ENCODE measurements around the gene ZNF609. TPM values are rescaled to one million over a fixed set of nuclear protein-coding genes. Genes with fewer than 3 reads are reported as not detected.

The ZNF609 gene
- total RNA-seq, 1 donor from 2014 or later, result 28.6 TPM

DNA sequence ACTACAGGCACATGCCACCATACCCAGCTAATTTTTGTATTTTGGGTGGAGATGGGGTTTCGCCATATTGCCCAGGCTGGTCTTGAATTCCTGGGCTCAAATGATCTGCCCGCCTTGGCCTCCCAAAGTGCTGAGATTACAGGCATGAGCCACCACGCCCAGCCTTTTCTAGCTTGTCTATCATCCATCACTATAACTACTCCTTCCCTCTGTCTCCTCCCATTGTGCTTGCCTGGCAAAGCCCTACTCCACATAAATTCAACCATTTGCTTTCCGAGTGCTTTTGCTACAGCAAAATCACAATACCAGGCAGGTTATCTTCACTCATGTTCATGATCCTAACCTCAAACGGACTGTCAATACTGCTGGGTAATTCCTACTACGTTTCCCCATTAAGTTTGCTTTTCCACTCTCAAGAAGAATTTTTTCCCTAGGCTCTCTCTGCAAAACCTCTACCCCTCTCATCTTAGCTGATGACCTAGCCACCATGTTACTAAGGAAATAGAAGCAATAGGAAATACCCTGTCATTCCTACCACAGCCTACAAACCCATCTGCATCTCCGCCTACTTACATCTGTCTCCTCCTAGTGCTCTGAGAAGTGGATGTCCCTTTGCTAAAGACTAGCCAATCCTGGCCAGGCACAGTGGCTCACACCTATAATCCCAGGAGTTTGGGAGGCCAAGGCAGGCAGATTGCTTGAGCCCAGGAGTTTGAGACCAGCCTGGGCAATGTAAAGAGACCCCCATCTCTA is 250.5 kb downstream of the ZNF609 start:
- ChIA-PET POLR2A (interaction anchor here (0.7 kb wide), 1 partner anchor 460 kb away, joined by 7 read pairs; no protein-coding TSS in a partner anchor), CTCF (interaction anchor here (1.8 kb wide), 1 partner anchor 17 kb away, joined by 7 read pairs; no protein-coding TSS in a partner anchor)
- ATAC-seq (ENCODE audit: low read depth) (no peak), DNase-seq (no peak)
- Mint-ChIP-seq H3K4me1 (no peaks in the 10 kb centered on the region), H3K27me3 (peaks cover 2% of the 10 kb centered on the region), H3K9me3 (no peaks in the 10 kb centered on the region), H3K36me3 (ENCODE audit: low read depth) (no peaks in the 10 kb centered on the region), H3K27ac (no peak overlapping the region), H3K4me3 (no peak overlapping the region)
- intact Hi-C loops (cut with micrococcal nuclease), result no loop called here
- TF ChIP-seq CTCF (IDR thresholded peaks at IDR 0.05), result no peak

DNA sequence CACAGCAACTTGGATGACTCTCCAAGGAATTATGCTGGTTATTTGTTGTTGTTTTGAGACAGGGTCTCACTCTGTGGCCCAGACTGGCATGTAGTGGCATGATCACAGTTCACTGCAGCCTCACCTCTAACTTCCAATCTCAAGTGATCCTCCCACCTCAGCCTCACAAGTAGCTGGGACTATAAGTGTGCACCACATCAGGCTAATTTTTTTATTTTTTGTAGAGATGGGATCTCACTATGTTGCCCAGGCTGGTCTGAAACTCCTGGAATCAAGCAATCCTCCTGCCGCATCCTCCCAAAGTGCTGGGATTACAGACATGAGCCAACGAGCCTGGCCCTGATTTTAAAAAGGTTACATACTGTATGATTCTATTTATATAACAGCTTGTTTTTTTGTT is 252.0 kb downstream of the ZNF609 start:
- Mint-ChIP-seq H3K4me1 (no peaks in the 10 kb centered on the region), H3K36me3 (ENCODE audit: low read depth) (no peaks in the 10 kb centered on the region), H3K27me3 (peaks cover 2% of the 10 kb centered on the region), H3K9me3 (no peaks in the 10 kb centered on the region), H3K4me3 (no peak overlapping the region), H3K27ac (no peak overlapping the region)
- POLR2A ChIA-PET, result interaction anchor here (0.7 kb wide), 1 partner anchor 113 kb away, joined by 13 read pairs; the partner anchor contains the start of gene PIF1
- intact Hi-C loops (cut with micrococcal nuclease), result no loop called here
- CTCF ChIA-PET, result interaction anchor here (0.7 to 1.9 kb wide), 2 partner anchors 16 to 98 kb away, joined by 4 to 5 read pairs; no protein-coding TSS in a partner anchor
- ATAC-seq (ENCODE audit: low read depth) (no peak), DNase-seq (no peak)
- no peak for TF ChIP-seq CTCF (IDR thresholded peaks at IDR 0.05)

DNA sequence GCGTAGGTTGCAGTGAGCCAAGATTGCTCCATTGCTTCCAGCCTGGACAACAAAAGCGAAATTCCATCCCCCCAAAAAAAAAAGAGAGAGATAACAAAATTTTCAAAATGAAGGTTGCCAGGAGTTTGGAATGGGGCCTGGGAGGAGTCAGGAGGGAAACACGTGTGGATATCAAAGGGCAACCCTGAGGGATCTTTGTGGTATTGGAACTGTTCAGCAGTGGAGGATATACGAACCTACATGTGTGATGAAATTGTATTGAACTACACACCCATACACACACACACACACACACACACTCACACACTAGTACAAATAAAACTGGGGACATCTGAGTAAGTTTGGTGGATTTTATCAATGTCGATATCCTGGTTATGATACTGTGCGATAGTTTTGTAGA is 253.2 kb downstream of the ZNF609 start:
- no peak for DNase-seq
- intact Hi-C loops (cut with micrococcal nuclease), result no loop called here
- H3K4me1 Mint-ChIP-seq, result no peaks in the 10 kb centered on the region
- H3K27ac Mint-ChIP-seq, result no peak overlapping the region
- peaks cover 2% of the 10 kb centered on the region for H3K27me3 Mint-ChIP-seq
- no peaks in the 10 kb centered on the region for H3K9me3 Mint-ChIP-seq
- ChIA-PET CTCF (interaction anchor here (1.9 kb wide), 1 partner anchor 14 kb away, joined by 5 read pairs; no protein-coding TSS in a partner anchor), POLR2A (no interaction called here)
- no peak overlapping the region for H3K4me3 Mint-ChIP-seq
- H3K36me3 Mint-ChIP-seq (ENCODE audit: low read depth), result no peaks in the 10 kb centered on the region
- no peak for TF ChIP-seq CTCF (IDR thresholded peaks at IDR 0.05)
- no peak for ATAC-seq (ENCODE audit: low read depth)

GRCh38 chr15:64716452-64716851 is 256.1 kb downstream of the ZNF609 start:
- no peak overlapping the region for H3K27ac Mint-ChIP-seq
- no peaks in the 10 kb centered on the region for H3K27me3 Mint-ChIP-seq
- ATAC-seq (ENCODE audit: low read depth) (no peak), DNase-seq (no peak)
- no peaks in the 10 kb centered on the region for H3K4me1 Mint-ChIP-seq
- ChIA-PET POLR2A (interaction anchor here (0.6 kb wide), 1 partner anchor 329 kb away, joined by 4 read pairs; the partner anchor contains the start of gene TRIP4), CTCF (interaction anchor here (0.6 to 1.3 kb wide), 2 partner anchors 11 to 477 kb away, joined by 3 to 4 read pairs; no protein-coding TSS in a partner anchor)
- intact Hi-C loops (cut with micrococcal nuclease), result no loop called here
- H3K36me3 Mint-ChIP-seq (ENCODE audit: low read depth), result no peaks in the 10 kb centered on the region
- no peak overlapping the region for H3K4me3 Mint-ChIP-seq
- no peaks in the 10 kb centered on the region for H3K9me3 Mint-ChIP-seq
- TF ChIP-seq CTCF (IDR thresholded peaks at IDR 0.05), result no peak

GRCh38 chr15:64717130-64717529 is 256.8 kb downstream of the ZNF609 start:
- ChIA-PET POLR2A (no interaction called here), CTCF (interaction anchor here (1.0 to 1.3 kb wide), 2 partner anchors 11 to 17 kb away, joined by 3 to 4 read pairs; no protein-coding TSS in a partner anchor)
- Mint-ChIP-seq H3K4me3 (no peak overlapping the region), H3K27ac (no peak overlapping the region), H3K36me3 (ENCODE audit: low read depth) (no peaks in the 10 kb centered on the region), H3K4me1 (no peaks in the 10 kb centered on the region), H3K27me3 (no peaks in the 10 kb centered on the region), H3K9me3 (no peaks in the 10 kb centered on the region)
- DNase-seq (no peak), ATAC-seq (ENCODE audit: low read depth) (no peak)
- no peak for TF ChIP-seq CTCF (IDR thresholded peaks at IDR 0.05)
- intact Hi-C loops (cut with micrococcal nuclease), result no loop called here
